Measurements from ENCODE around the gene EPHB4.

Gene EPHB4

DNA sequence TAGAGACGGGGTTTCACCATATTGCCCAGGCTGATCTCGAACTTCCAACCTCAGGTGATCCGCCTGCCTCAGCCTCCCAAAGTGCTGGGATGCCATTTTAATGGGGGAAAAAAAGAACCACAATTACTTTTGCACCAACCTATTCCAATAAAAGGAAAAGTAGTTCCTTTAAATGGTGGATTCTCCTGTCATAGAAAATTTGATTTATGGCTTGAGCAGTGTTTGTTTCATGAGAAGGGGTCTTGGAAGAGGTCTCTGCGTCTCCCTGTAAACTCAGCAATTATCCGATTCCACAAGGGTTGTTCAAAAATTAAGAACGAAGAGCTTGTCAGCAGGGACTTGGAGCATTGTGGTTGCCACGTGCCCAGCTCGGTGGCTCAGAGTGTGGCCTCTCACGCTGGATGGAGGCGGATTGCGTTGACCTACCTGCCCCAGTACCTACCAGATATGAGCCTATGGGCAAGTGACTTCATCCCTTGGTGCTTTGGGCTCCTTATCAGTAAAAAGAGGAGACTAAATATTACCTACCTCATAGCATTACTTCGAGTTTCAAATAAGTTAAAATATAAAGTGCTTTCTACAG is 37.0 kb upstream of the EPHB4 start:
- ChIA-PET POLR2A (interaction anchor here (0.7 to 1.9 kb wide), 2 partner anchors 12 to 159 kb away, joined by 4 to 5 read pairs; partner anchors contain the start of genes POP7 and SLC12A9), CTCF (interaction anchor here (0.7 to 2.9 kb wide), 4 partner anchors 10 to 173 kb away, joined by 4 to 15 read pairs (median 4); partner anchors contain the start of gene SLC12A9)
- no peak for DNase-seq (ENCODE audit: low read depth, low spot score)
- no peak overlapping the region for H3K4me3 ChIP-seq (ENCODE audit: low read depth, low read length)
- TF ChIP-seq, protein P1, sequence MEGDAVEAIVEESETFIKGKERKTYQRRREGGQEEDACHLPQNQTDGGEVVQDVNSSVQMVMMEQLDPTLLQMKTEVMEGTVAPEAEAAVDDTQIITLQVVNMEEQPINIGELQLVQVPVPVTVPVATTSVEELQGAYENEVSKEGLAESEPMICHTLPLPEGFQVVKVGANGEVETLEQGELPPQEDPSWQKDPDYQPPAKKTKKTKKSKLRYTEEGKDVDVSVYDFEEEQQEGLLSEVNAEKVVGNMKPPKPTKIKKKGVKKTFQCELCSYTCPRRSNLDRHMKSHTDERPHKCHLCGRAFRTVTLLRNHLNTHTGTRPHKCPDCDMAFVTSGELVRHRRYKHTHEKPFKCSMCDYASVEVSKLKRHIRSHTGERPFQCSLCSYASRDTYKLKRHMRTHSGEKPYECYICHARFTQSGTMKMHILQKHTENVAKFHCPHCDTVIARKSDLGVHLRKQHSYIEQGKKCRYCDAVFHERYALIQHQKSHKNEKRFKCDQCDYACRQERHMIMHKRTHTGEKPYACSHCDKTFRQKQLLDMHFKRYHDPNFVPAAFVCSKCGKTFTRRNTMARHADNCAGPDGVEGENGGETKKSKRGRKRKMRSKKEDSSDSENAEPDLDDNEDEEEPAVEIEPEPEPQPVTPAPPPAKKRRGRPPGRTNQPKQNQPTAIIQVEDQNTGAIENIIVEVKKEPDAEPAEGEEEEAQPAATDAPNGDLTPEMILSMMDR (IDR thresholded peaks at IDR 0.05; ENCODE audit: insufficient read depth, low read length, missing control alignments) = no peak

DNA sequence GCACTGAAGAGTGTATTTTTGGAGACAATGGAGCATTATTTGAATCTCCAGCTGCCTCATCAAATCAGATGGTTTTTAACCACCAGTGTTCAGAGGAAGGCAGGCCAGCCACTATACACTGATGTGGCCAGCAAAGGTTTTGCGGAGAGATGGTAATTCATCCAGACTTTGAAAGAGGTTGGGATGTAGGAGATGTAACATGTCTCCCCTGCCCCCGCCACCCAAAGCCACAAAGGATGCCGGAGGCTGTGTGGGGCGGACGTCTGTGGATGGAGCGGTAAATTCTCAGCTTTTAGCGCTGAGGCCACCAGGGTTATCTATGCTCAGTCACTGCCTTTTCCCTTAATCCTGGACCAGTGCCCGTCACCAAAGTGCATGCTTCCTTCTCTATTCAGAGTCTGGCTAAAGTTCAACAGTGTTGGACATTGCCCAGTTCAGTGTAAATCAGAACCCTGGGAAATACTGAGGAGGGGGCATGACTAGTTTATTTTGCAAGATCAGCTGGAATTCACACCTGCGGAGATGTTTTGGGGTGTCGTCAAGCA is 36.2 kb upstream of the EPHB4 start:
- no peak for DNase-seq (ENCODE audit: low read depth, low spot score)
- POLR2A ChIA-PET = interaction anchor here (1.9 kb wide), 1 partner anchor 158 kb away, joined by 5 read pairs; the partner anchor contains the start of gene POP7
- CTCF ChIA-PET = interaction anchor here (1.4 to 2.9 kb wide), 3 partner anchors 11 to 158 kb away, joined by 4 to 15 read pairs (median 4); partner anchors contain the start of gene SLC12A9
- no peak overlapping the region for H3K4me3 ChIP-seq (ENCODE audit: low read depth, low read length)
- TF ChIP-seq, protein P1 (IDR thresholded peaks at IDR 0.05; ENCODE audit: insufficient read depth, low read length, missing control alignments) = no peak

DNA sequence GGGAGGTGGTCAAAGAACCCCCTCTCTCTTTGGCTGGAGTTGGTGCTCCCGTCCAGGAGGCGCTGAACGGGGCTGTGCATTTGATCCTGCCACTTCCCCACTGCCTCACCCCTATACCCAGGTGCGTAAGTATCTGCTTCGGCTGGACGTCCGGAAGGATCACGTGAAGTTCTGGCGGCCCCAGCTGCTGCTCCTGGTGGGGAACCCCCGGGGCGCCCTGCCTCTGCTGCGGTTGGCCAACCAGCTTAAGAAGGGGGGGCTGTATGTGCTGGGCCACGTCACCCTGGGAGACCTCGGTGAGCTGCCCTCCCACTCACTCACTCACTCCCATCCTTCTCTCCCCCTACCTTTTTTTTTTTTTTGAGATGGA is 34.3 kb upstream of the EPHB4 start:
- TF ChIP-seq, protein P1 (IDR thresholded peaks at IDR 0.05; ENCODE audit: insufficient read depth, low read length, missing control alignments) = no peak
- POLR2A ChIA-PET = no interaction called here
- DNase-seq (ENCODE audit: low read depth, low spot score) = no peak
- no peak overlapping the region for H3K4me3 ChIP-seq (ENCODE audit: low read depth, low read length)
- CTCF ChIA-PET = interaction anchor here (1.5 to 1.7 kb wide), 2 partner anchors 9 to 157 kb away, joined by 4 to 12 read pairs; partner anchors contain the start of gene SLC12A9

DNA sequence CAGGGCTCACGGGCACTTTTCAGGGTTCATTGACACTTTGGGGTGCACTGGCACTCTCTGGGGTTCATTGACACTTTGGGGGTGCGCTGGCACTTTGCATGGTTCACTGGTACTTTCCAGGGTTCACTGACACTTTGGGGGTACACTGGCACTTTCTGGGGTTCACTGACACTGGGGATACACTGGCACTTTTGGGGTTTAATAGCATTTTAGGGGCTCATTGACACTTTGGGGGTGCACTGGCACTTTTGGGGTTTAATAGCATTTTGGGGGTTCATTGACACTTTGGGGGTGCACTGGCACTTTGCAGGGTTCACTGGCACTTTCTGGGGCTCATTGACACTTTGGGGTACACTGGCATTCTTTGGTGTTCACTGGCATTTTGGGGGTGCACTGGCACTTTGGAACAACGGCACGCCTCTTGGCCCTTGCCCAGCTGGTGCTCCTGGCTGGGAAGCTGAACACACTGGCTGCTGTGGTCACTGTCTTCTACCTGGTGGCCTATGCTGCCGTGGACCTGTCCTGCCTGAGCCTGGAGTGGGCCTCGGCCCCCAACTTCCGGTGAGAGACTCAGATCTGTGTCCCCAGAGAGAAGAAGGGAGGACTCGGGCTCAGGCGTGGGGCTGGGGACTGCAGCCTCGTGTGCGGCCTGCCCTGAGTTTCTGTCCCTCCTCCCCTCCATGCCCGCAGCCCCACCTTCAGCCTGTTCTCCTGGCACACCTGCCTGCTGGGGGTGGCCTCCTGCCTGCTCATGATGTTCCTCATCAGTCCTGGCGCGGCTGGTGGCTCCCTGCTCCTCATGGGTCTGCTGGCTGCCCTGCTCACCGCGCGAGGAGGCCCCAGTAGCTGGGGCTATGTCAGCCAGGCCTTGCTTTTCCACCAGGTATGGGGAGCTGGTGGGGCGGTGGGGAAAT is 33.6 kb upstream of the EPHB4 start:
- H3K4me3 ChIP-seq (ENCODE audit: low read depth, low read length) = no peak overlapping the region
- CTCF ChIA-PET = interaction anchor here (1.5 kb wide), 1 partner anchor 9 kb away, joined by 12 read pairs; the partner anchor contains the start of gene SLC12A9
- DNase-seq (ENCODE audit: low read depth, low spot score) = no peak
- TF ChIP-seq, protein P1 (IDR thresholded peaks at IDR 0.05; ENCODE audit: insufficient read depth, low read length, missing control alignments) = no peak
- POLR2A ChIA-PET = no interaction called here

DNA sequence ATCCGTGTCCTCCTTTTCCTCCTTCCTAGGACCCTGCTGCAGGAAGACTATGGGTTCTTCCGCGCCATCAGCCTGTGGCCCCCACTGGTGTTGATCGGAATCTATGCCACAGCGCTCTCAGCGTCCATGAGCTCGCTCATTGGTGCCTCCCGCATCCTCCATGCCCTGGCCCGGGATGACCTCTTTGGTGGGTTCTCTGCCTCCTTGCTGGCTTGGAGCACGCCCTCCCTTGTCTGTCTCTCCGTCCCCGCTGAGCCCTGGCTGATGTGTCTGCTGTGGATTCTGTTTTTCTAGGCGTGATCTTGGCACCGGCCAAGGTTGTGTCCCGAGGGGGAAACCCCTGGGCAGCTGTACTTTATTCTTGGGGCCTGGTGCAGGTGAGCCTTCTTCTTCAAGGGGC is 32.5 kb upstream of the EPHB4 start:
- CTCF ChIA-PET = interaction anchor here (6.0 kb wide), 1 partner anchor 154 kb away, joined by 28 read pairs; the partner anchor contains the start of gene POP7
- no peak overlapping the region for H3K4me3 ChIP-seq (ENCODE audit: low read depth, low read length)
- TF ChIP-seq, protein P1 (IDR thresholded peaks at IDR 0.05; ENCODE audit: insufficient read depth, low read length, missing control alignments) = no peak
- POLR2A ChIA-PET = no interaction called here
- no peak for DNase-seq (ENCODE audit: low read depth, low spot score)
